HG02759 (cell line): ENCODE results near the gene RFC1.
"Not testable (repeated sequence)": the region's sequence is repeated elsewhere in the genome, so short reads cannot be mapped to it uniquely, and the experiment has no call there.

Source experiments
- ATAC-seq: cut with Tn5 transposase; IDR thresholded peaks from one replicate; pipeline ENCODE4 v1.9.1; 2021; ENCODE audit warnings: mild to moderate bottlenecking, moderate library complexity; ENCODE audit not compliant: unreplicated experiment

Gene RFC1, protein sequence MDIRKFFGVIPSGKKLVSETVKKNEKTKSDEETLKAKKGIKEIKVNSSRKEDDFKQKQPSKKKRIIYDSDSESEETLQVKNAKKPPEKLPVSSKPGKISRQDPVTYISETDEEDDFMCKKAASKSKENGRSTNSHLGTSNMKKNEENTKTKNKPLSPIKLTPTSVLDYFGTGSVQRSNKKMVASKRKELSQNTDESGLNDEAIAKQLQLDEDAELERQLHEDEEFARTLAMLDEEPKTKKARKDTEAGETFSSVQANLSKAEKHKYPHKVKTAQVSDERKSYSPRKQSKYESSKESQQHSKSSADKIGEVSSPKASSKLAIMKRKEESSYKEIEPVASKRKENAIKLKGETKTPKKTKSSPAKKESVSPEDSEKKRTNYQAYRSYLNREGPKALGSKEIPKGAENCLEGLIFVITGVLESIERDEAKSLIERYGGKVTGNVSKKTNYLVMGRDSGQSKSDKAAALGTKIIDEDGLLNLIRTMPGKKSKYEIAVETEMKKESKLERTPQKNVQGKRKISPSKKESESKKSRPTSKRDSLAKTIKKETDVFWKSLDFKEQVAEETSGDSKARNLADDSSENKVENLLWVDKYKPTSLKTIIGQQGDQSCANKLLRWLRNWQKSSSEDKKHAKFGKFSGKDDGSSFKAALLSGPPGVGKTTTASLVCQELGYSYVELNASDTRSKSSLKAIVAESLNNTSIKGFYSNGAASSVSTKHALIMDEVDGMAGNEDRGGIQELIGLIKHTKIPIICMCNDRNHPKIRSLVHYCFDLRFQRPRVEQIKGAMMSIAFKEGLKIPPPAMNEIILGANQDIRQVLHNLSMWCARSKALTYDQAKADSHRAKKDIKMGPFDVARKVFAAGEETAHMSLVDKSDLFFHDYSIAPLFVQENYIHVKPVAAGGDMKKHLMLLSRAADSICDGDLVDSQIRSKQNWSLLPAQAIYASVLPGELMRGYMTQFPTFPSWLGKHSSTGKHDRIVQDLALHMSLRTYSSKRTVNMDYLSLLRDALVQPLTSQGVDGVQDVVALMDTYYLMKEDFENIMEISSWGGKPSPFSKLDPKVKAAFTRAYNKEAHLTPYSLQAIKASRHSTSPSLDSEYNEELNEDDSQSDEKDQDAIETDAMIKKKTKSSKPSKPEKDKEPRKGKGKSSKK

DNA sequence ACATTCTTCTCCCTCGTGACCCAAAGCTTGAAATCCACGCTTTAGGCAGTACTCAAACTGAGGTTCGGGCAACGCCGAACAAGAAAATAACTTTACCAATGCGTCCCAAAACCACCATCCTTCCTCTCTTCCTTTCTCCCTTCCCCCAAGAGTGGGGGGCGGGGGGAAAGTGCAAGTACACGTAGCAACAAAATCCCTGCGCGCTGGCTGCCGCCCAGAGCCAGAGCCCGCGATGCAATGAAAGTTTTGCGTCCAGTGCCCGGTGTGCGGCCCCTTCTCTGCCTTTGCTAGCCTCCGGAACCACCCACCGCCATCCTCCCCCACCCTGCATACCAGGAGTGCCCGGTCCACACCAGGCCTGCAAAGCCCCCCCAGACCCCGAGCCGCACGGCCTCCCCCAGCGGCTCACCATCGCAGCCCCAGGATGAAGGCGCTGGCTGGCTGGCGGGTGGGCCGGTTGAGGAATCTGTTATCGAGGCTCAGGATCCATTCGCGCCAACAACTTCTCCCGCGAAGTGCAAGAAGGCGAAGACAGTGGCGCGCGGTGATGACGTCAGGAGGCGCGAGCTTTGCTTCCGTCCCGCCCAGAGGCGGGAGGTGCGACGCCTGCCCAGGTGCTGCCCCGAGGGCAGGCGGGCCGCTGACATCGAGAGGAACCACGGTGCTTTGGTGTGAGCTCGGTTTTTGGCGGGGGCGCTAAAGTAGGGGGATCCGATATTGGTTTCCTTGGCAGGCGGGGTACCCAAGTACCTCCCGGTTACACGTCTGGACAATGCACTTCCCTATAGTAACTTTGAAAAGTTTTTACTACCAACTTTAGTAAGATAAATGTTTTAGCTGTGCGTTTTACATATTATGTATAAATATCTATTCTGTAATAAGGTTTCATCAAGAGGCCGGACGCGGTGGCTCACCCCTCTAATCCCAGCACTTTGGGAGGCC is at the start of gene RFC1:
Gene RFC1 (minus strand): TSS at position 533 of the 942 bp plus-strand sequence. CDS start 121 bp downstream, at position 412.
- peak; percentile 90 for ATAC-seq

DNA sequence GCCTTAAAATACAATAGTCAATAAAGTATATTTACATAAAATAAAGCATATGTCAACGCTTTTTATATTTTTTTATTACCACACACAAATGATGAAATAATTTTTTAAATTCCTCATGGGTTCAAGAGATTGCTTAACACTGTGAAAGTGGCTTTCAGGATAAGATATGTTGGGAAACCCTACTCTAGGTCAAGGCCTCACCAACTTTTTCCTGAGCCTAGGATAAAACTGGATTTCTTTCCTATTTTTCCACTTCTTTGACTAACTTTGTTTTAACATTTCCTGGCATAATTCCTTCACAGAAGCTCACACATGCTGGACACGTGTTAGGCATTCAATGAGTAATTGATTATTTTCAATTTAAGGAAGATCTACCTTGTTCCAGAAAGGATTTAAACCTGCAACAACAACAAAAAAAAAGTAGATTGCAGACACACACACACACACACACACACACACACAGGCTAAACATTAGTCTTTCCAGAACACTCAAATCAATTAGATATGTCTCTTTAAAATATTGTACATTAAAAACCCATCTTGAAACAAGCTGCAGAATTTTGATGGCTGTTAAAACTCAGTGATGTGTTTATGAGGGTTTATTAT is 49.6 kb upstream of the RFC1 start:
- no peak for ATAC-seq

DNA sequence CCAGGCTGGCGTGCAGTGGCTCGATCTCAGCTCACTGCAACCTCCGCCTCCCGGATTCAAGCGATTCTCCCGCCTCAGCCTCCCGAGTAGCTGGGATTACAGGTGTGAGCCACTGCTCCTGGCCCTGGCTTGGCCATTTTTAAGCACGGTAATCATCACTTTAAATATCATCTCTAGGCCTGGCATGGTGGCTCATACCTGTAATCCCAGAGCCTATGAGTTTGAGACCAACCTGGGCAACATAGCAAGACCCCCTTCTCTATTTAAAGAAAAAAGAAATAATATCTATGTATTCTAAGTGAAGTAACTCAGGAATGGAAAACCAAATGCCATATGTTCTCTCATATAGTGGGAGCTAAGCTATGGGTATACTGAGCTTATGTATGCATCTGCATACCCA is 45.4 kb upstream of the RFC1 start:
- ATAC-seq = not testable (repeated sequence)

DNA sequence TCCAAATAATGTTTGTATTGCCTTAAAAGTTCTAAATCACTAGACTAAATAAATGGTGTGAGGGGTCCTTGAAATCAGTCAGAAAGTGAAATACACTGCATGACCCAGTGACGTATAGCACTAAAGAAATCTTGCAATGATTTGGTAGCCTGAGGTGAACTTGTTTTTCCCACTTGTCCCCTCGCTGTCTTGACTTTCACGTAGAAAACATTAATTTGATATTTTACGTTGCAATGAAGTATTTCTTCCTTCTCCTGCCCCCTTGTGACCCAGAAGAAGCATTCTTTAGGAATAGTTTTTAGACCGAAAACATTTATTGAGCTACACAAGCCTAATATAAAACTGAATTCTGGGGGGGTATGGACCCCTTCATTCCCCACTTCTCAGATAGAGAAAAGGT is 44.3 kb upstream of the RFC1 start:
- ATAC-seq = no peak

DNA sequence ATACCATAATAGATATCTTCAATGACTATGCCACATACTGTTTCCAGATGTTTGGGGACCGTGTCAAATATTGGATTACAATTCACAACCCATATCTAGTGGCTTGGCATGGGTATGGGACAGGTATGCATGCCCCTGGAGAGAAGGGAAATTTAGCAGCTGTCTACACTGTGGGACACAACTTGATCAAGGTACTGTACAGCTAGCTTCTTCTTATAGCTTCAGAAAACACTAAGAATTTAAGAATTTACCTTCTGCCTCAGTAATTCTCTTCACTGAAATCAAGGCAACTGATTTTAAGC is 41.4 kb upstream of the RFC1 start:
- no peak for ATAC-seq

DNA sequence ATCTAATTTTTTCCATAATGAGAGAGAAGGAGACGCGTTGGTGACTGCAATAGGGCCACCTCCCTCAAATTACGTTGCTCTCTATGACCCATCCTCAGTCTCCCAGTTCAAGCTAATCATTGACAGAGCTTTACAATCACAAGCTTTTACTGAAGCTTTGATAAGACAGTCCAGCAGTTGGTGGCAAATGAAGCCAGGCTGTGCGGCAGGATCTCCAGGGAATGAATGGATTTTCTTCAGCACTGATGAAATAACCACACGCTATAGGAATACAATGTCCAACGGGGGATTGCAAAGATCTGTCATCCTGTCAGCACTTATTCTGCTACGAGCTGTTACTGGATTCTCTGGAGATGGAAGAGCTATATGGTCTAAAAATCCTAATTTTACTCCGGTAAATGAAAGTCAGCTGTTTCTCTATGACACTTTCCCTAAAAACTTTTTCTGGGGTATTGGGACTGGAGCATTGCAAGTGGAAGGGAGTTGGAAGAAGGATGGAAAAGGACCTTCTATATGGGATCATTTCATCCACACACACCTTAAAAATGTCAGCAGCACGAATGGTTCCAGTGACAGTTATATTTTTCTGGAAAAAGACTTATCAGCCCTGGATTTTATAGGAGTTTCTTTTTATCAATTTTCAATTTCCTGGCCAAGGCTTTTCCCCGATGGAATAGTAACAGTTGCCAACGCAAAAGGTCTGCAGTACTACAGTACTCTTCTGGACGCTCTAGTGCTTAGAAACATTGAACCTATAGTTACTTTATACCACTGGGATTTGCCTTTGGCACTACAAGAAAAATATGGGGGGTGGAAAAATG is 40.8 kb upstream of the RFC1 start, which contains the start of gene KLB:
Gene KLB (plus strand): TSS at position 168 of the 821 bp plus-strand sequence. CDS start 20 bp downstream, at position 188.
- no peak for ATAC-seq

DNA sequence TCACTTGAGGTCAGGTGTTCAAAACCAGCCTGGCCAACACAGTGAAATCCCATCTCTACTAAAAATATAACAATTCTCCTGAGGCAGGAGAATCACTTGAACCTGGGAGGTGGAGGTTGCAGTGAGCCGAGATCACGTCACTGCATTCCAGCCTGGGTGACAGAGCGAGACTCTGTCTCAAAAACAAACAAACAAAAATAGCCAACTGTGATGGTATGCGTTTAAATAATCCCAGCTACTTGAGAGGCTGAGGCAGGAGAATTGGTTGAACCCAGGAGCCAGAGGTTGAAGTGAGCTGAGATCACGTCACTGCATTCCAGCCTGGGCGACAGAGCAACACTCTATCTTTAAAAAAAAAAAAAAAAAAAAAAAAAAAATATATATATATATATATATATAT is 35.5 kb upstream of the RFC1 start:
- not testable (repeated sequence) for ATAC-seq

DNA sequence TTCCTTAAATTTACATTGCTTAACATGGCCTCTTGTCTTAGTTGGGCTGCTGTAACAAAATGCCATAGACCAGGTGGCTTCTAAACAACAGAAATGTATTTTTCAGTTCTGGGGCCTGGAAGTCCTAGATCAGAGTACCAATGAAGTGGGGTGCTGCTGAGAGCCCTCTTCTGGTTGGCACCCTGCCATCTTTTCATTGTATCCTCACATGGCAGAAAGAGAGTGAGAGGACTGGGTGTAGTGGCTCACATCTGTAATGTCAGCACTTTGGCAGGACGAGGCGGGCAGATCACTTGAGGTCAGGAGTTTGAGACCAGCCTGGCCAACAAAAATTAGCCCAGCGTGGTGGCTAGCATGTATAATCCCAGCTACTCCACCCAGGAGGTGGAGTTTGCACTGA is 28.5 kb upstream of the RFC1 start:
- ATAC-seq = no peak

DNA sequence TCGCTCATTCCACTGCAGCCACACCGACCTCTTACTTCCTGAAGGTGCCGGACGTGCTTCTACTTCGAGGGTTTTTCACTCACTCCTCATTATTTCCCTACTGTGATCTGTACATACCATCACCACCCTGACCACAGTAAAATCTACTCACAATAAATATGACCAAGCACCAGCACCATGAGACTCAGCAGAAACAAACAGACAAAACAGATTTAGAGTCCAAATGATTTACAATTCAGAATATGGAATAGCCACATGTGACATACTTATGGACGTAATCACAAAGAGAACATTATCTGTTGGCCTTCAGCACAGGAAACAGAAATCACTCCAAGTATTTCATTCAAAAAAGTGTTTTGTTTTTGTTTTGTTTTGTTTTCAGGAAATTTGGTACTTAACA is 24.4 kb upstream of the RFC1 start:
- no peak for ATAC-seq

DNA sequence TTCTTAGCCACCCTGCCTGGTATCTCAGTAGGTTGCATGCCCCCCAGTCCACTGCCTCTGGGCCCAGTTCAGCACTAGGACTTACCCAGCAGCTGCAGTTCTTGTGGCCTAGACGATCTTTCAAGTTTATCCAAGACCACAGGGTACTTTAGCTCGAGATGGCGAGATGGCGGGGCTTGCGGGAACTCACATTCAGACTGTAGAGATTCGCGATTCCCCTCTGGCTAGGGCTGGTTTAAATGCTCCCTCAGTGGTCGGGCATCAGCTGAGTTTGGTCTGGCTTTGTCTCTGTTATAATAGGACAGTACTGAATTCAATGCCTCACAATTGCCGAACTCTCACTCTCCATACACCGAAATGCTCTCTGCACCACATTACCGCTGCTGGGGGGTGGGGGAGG is 18.4 kb upstream of the RFC1 start:
- no peak for ATAC-seq

DNA sequence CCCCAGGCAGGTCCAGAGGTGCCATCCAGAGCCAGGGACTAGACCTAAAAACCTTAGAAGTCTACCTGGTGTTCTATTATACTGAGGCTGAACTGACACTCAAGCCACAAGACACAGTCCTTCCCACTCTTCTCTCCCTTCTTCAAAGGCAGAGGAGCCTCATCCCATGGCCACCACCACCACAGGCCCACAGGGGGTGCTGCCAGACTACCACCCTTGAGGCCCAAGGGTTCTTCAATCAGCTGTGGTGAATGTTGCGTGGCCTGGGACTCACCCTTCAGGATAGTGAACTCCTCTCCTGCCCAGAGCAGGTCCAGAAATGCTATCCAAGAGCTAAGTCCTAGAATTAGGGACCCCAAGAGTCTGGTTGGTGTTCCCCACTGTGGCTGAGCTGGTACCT is 17.5 kb upstream of the RFC1 start:
- ATAC-seq = no peak

DNA sequence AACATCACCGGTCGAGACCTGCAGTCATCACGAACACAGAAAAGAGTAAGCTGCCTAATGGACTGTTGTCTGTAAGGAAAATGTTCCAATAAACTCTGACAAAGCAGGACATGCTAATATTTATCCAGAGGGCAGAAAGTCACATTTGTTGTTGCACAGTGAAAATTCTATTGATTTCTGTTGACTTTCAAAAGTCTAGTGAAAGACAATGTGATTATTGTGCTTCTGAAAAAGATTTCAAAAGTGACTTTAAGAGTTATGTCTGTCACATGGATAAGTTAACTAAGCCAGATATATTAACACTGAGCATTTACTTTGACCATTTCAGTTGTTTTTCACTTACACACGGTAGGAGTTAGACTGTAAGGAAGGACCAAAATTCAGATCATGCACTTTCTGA is 9.3 kb upstream of the RFC1 start:
- ATAC-seq = no peak

DNA sequence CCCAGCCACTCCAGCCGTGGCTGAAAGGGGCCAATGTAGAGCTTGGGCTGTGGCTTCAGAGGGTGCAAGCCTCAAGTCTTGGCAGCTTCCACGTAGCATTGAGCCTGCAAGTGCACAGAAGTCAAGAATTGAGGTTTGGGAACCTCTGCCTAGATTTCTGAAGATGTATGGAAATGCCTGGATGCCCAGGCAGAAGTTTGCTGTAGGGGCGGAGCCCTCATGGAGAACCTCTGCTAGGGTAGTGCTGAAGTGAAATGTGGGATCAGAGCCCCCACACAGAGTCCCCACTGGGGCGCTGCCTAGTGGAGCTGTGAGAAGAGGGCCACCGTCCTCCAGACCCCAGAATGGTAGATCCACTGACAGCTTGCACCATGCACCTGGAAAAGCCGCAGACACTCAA is 5.0 kb upstream of the RFC1 start:
- ATAC-seq = not testable (repeated sequence)

DNA sequence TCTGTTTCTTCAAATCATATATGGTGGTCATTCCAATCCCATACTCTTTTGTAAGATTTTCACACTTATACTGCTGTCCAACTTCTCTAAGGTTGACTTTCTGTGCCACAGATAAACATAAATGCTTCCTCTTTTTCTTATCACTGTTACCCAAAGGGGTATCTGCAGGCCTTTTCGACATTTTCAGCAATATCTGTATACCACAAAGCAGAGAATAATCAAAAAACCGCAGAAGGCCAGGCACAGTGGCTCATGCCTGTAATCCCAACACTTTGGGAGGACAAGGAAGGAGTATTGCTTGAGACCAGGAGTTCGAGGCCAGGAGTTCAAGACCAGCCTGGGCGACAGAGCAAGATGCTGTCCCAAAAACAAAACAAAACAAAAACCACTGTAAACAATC is 3.1 kb upstream of the RFC1 start:
- no peak for ATAC-seq

DNA sequence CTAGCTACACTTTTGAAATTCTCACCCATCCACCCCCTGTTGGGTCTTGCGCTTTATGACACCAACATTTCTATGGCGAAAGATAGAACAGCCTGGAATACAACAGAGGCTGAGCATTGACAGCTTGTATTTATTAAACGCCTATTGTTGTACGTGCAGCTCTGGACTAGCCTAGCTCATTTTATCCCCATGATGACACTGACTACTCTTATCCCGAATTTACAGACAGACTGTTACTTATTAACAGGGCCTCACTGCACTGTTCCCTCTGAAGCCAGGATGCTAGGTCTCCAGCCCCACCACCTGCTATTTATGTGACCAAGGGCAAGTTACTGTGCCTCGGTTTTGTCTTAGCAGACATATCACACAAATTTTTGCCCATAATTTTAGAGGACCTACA is 1.0 kb upstream of the RFC1 start:
- ATAC-seq = no peak

DNA sequence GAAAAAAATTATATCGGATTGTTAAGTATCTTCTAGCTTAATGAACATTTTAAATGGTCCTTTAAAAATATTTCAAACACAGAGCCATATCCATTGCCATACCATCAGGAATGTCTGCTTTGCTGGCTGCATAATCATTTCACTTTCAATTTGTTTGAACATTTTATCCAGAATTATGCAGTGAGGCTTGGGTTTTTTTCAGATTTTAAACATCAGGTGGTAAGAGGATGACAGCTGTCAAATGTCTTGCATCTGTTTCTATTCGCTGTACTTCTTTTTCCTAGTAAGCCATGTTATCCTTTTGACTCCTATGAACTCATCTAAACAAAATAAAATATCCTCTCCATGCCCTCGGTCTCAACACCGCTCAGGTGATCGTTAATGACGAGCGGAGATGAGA is 802 bp downstream of the RFC1 start:
- ATAC-seq = no peak

DNA sequence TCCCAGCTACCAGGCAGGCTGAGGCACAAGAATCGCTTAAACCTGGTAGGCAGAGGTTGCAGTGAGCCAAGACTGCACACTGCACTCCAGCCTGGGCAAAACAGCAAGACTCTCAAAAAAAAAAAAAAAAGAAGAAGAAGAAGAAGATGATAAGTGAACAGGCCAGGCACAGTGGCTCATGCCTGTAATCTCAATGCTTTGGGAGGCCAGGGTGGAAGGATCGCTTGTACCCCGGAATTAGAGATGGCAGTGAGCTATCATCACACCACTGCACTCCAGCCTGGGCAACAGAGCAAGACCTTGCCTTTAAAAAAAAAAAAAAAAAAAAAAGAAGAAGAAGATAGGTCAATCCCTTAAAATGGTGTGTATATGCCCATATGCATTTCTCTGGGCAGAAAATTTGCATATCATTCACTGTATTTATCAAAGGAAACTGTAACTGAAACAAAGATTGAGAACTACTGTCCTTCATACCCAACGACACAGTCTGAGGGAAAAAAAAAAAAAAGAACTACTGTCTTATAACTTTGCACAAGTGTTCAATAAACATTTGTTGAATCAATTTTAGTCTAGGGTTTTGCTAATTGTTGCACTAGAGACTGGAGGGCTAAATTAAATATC is 2.3 kb downstream of the RFC1 start:
- ATAC-seq = peak; percentile 31

DNA sequence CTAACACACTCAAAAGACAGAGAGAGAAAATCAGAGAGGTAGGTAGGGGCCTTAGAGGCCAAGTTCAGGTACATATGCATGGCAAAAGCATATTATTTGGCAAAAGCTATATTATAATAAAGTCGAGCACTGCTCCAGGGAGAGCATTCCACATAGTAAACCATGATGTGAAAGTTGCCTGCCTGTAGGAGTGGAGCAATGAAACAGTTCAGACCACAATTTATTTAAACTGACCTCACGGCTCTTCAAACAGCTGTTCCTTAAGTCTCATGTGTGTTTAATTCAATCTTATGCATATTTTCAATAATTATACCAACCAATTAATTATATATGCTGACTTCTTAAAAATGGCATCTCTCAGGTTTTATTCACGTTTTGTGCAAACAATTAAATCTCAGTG is 3.3 kb downstream of the RFC1 start:
- ATAC-seq = no peak

DNA sequence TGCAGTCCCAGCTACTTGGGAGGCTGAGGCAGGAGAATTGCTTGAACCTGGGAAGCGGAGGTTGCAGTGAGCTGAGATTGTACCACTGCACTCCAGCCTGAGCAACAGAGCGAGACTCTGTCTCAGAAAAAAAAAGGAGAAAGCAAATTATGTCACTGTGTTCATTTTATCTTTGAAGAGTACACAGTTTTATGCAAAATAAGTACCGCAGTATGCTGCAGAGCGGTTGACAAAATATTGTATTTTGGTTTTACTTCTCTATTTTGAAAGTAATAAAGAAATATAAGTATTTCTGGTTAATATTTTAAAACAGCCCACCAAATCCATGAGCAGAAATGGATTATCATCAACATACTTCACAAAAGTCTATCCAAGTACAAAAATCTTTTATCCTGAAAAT is 5.6 kb downstream of the RFC1 start:
- peak; percentile 35 for ATAC-seq
